ENCODE data around the gene HYAL3. TPM values are rescaled to one million over a fixed set of nuclear protein-coding genes. Genes with fewer than 3 reads are reported as not detected.

Gene HYAL3
- total RNA-seq, 2 experiments from 2014 or later, result 3.0 to 3.2 TPM

- peaks cover 37 to 45% of the 10 kb centered on the region in 2 experiments for H3K27me3 ChIP-seq (ENCODE audit: control insufficient read depth in 1 of 2, insufficient read depth in 2 of 2, low read length in 2 of 2)
- ATAC-seq (ENCODE audit: poor library complexity), result no peak
- DNase-seq, result no peak
- H3K27me3 Mint-ChIP-seq, result peaks cover 50% of the 10 kb centered on the region
- ChIA-PET CTCF (interaction anchor here (0.7 to 2.6 kb wide), 3 partner anchors 15 to 82 kb away, joined by 3 to 11 read pairs (median 6); partner anchors contain the start of gene IFRD2), POLR2A (interaction anchor here (0.9 to 1.0 kb wide), 2 partner anchors 23 to 30 kb away, joined by 3 to 4 read pairs; partner anchors contain the start of genes HYAL3 and NAA80)
- H3K9me3 ChIP-seq (ENCODE audit: control insufficient read depth in 1 of 2, insufficient read depth in 1 of 2, low read length in 2 of 2), result peaks cover 0 to 17% of the 10 kb centered on the region in 2 experiments
- no peaks in the 10 kb centered on the region for H3K36me3 Mint-ChIP-seq (ENCODE audit: low read depth)
- peaks cover 28% of the 10 kb centered on the region for H3K4me1 Mint-ChIP-seq (ENCODE audit: low read depth)
- H3K27ac ChIP-seq (ENCODE audit: low read depth in 1 of 2, low read length in 2 of 2), result no peak overlapping the region
- no peak for TF ChIP-seq CTCF (IDR thresholded peaks at IDR 0.05)
- H3K4me1 ChIP-seq (ENCODE audit: insufficient read depth, low read length), result peaks cover 40% of the 10 kb centered on the region
- intact Hi-C loops (cut with DNase I, micrococcal nuclease), result loop anchor here in 1 of 2 experiments (10.0 kb wide), 1 partner anchor 268 kb away; no protein-coding TSS in a partner anchor
- no peaks in the 10 kb centered on the region for H3K9me3 Mint-ChIP-seq
- H3K27ac Mint-ChIP-seq, result no peak overlapping the region
- no peak overlapping the region for H3K4me3 Mint-ChIP-seq
- no peaks in the 10 kb centered on the region for H3K36me3 ChIP-seq (ENCODE audit: insufficient read depth, low read length)
- no peak overlapping the region for H3K4me3 ChIP-seq (ENCODE audit: low read length)
These were observed 22.5 kb downstream of the HYAL3 start for GRCh38 chr3:50276762-50277101.

GRCh38 chr3:50275996-50276761 is 23.0 kb downstream of the HYAL3 start:
- peak; percentile 48 for ATAC-seq (ENCODE audit: poor library complexity)
- H3K27me3 Mint-ChIP-seq, result peaks cover 50% of the 10 kb centered on the region
- H3K4me1 ChIP-seq (ENCODE audit: insufficient read depth, low read length), result peaks cover 40% of the 10 kb centered on the region
- POLR2A ChIA-PET, result interaction anchor here (0.6 to 1.2 kb wide), 5 partner anchors 12 to 57 kb away, joined by 3 to 4 read pairs (median 3); partner anchors contain the start of genes GNAI2, HYAL3 and NAA80
- H3K36me3 Mint-ChIP-seq (ENCODE audit: low read depth), result no peaks in the 10 kb centered on the region
- H3K4me3 ChIP-seq (ENCODE audit: low read length), result no peak overlapping the region
- H3K27ac Mint-ChIP-seq, result no peak overlapping the region
- intact Hi-C loops (cut with DNase I, micrococcal nuclease), result loop anchor here (1.0 to 10.0 kb wide), 2 partner anchors 48 to 269 kb away; no protein-coding TSS in a partner anchor
- H3K36me3 ChIP-seq (ENCODE audit: insufficient read depth, low read length), result no peaks in the 10 kb centered on the region
- H3K4me1 Mint-ChIP-seq (ENCODE audit: low read depth), result peaks cover 30% of the 10 kb centered on the region
- no peaks in the 10 kb centered on the region for H3K9me3 Mint-ChIP-seq
- peak overlapping the region; percentile 30 for H3K4me3 Mint-ChIP-seq
- no peak overlapping the region for H3K27ac ChIP-seq (ENCODE audit: low read depth in 1 of 2, low read length in 2 of 2)
- peaks cover 0 to 17% of the 10 kb centered on the region in 2 experiments for H3K9me3 ChIP-seq (ENCODE audit: control insufficient read depth in 1 of 2, insufficient read depth in 1 of 2, low read length in 2 of 2)
- no peak for TF ChIP-seq CTCF (IDR thresholded peaks at IDR 0.05)
- CTCF ChIA-PET, result interaction anchor here (0.8 to 2.6 kb wide), 2 partner anchors 16 to 82 kb away, joined by 3 to 11 read pairs; partner anchors contain the start of gene IFRD2
- DNase-seq, result peak in 5 of 14 experiments; percentile 23 to 72 (median 29)
- peaks cover 37 to 45% of the 10 kb centered on the region in 2 experiments for H3K27me3 ChIP-seq (ENCODE audit: control insufficient read depth in 1 of 2, insufficient read depth in 2 of 2, low read length in 2 of 2)

- no peak overlapping the region for H3K27ac ChIP-seq (ENCODE audit: low read depth in 1 of 2, low read length in 2 of 2)
- ChIA-PET POLR2A (interaction anchor here (0.6 to 1.2 kb wide), 4 partner anchors 11 to 58 kb away, joined by 3 to 4 read pairs (median 3); partner anchors contain the start of gene GNAI2), CTCF (interaction anchor here (1.2 to 2.6 kb wide), 5 partner anchors 8 to 81 kb away, joined by 3 to 11 read pairs (median 4); no protein-coding TSS in a partner anchor)
- ATAC-seq (ENCODE audit: poor library complexity) (no peak), DNase-seq (peak in 1 of 14 experiments; percentile 42)
- H3K4me1 ChIP-seq (ENCODE audit: insufficient read depth, low read length), result peaks cover 40% of the 10 kb centered on the region
- Mint-ChIP-seq H3K36me3 (ENCODE audit: low read depth) (no peaks in the 10 kb centered on the region), H3K27ac (no peak overlapping the region), H3K27me3 (peaks cover 50% of the 10 kb centered on the region), H3K9me3 (no peaks in the 10 kb centered on the region), H3K4me3 (no peak overlapping the region), H3K4me1 (ENCODE audit: low read depth) (peaks cover 30% of the 10 kb centered on the region)
- TF ChIP-seq CTCF (IDR thresholded peaks at IDR 0.05), result no peak
- no peak overlapping the region for H3K4me3 ChIP-seq (ENCODE audit: low read length)
- intact Hi-C loops (cut with DNase I, micrococcal nuclease), result loop anchor here (1.0 to 10.0 kb wide), 2 partner anchors 49 to 269 kb away; no protein-coding TSS in a partner anchor
- H3K36me3 ChIP-seq (ENCODE audit: insufficient read depth, low read length), result no peaks in the 10 kb centered on the region
- peaks cover 37 to 45% of the 10 kb centered on the region in 2 experiments for H3K27me3 ChIP-seq (ENCODE audit: control insufficient read depth in 1 of 2, insufficient read depth in 2 of 2, low read length in 2 of 2)
- peaks cover 0 to 17% of the 10 kb centered on the region in 2 experiments for H3K9me3 ChIP-seq (ENCODE audit: control insufficient read depth in 1 of 2, insufficient read depth in 1 of 2, low read length in 2 of 2)
These were observed 23.8 kb downstream of the HYAL3 start for GRCh38 chr3:50275141-50275995.
